ENCODE data around the gene CCDC187. TPM values are rescaled to one million over a fixed set of nuclear protein-coding genes. Genes with fewer than 3 reads are reported as not detected.
A peak's percentile ranks its signal among the peaks of the same experiment; 100 is the strongest.

The CCDC187 gene
- total RNA-seq, 5 donors from 2014 or later (not counting 1 experiment from before 2014, with no cell fraction given) = 0.07 to 0.20 (median 0.09) TPM; not detected in 1

- Mint-ChIP-seq H3K4me3 (no peak overlapping the region), H3K4me1 (peaks cover 11 to 37% (median 25%) of the 10 kb centered on the region in 3 donors), H3K36me3 (peaks cover 33% of the 10 kb centered on the region), H3K27me3 (no peaks in the 10 kb centered on the region), H3K9me3 (no peaks in the 10 kb centered on the region), H3K27ac (peak overlapping the region; percentile 46 to 72)
- CTCF ChIA-PET = no interaction called here
- no peak overlapping the region for H3K4me3 ChIP-seq (ENCODE audit: control insufficient read depth in 1 of 2, extremely low read depth in 1 of 2, low read length in 1 of 2)
- DNase-seq = no peak
- POLR2A ChIA-PET = interaction anchor here in 1 of 2 donors (0.6 kb wide), 1 partner anchor 108 kb away, joined by 11 read pairs; no protein-coding TSS in a partner anchor
- H3K9me3 ChIP-seq = no peaks in the 10 kb centered on the region
- peaks cover 0 to 32% of the 10 kb centered on the region in 2 experiments for H3K4me1 ChIP-seq (ENCODE audit: control insufficient read depth in 1 of 2, extremely low read depth in 1 of 2, insufficient read depth in 2 of 2, low read length in 2 of 2)
- WGBS (ENCODE audit: insufficient coverage) = 93% methylated on average over 23 of the region's 30 CpGs
- H3K36me3 ChIP-seq (ENCODE audit: control insufficient read depth in 2 of 2, extremely low read depth in 1 of 2, insufficient read depth in 1 of 2, low read length in 1 of 2) = peaks cover 14 to 41% of the 10 kb centered on the region in 2 donors
- peak overlapping the region; percentile 89 for H3K27ac ChIP-seq (ENCODE audit: low read length)
- no peaks in the 10 kb centered on the region for H3K27me3 ChIP-seq (replicated peaks in 1 of 2; ENCODE audit: control insufficient read depth in 2 of 2, extremely low read depth in 1 of 2, insufficient read depth in 2 of 2, low read length in 1 of 2)
- no peak for ATAC-seq (replicated peaks in 1 of 4)
Measured at GRCh38 chr9:136223871-136224640, 79.8 kb downstream of the CCDC187 start.

- no peaks in the 10 kb centered on the region for H3K27me3 ChIP-seq (replicated peaks in 1 of 2; ENCODE audit: control insufficient read depth in 2 of 2, extremely low read depth in 1 of 2, insufficient read depth in 2 of 2, low read length in 1 of 2)
- DNase-seq (no peak), ATAC-seq (replicated peaks in 1 of 4) (no peak)
- POLR2A ChIA-PET = interaction anchor here in 1 of 2 donors (0.6 kb wide), 1 partner anchor 110 kb away, joined by 11 read pairs; no protein-coding TSS in a partner anchor
- H3K36me3 ChIP-seq (ENCODE audit: control insufficient read depth in 2 of 2, extremely low read depth in 1 of 2, insufficient read depth in 1 of 2, low read length in 1 of 2) = peaks cover 13 to 53% of the 10 kb centered on the region in 2 donors
- no peak overlapping the region for H3K27ac Mint-ChIP-seq
- peaks cover 0 to 32% of the 10 kb centered on the region in 2 experiments for H3K4me1 ChIP-seq (ENCODE audit: control insufficient read depth in 1 of 2, extremely low read depth in 1 of 2, insufficient read depth in 2 of 2, low read length in 2 of 2)
- H3K9me3 ChIP-seq = no peaks in the 10 kb centered on the region
- WGBS (ENCODE audit: insufficient coverage) = 93% methylated on average over 10 of the region's 13 CpGs
- no peaks in the 10 kb centered on the region for H3K9me3 Mint-ChIP-seq
- H3K4me3 ChIP-seq (ENCODE audit: control insufficient read depth in 1 of 2, extremely low read depth in 1 of 2, low read length in 1 of 2) = no peak overlapping the region
- no peak overlapping the region for H3K27ac ChIP-seq (ENCODE audit: low read length)
- peaks cover 11 to 29% (median 17%) of the 10 kb centered on the region in 3 donors for H3K4me1 Mint-ChIP-seq
- H3K4me3 Mint-ChIP-seq = no peak overlapping the region
- no peaks in the 10 kb centered on the region for H3K27me3 Mint-ChIP-seq
- peaks cover 36% of the 10 kb centered on the region for H3K36me3 Mint-ChIP-seq
- CTCF ChIA-PET = no interaction called here
Measured at GRCh38 chr9:136222906-136223285, 81.0 kb downstream of the CCDC187 start.

- H3K9me3 Mint-ChIP-seq = no peaks in the 10 kb centered on the region
- H3K4me3 Mint-ChIP-seq = no peak overlapping the region
- ATAC-seq (replicated peaks in 1 of 4) = no peak
- ChIA-PET POLR2A (no interaction called here), CTCF (no interaction called here)
- H3K36me3 Mint-ChIP-seq = peaks cover 36% of the 10 kb centered on the region
- H3K27ac Mint-ChIP-seq = no peak overlapping the region
- WGBS (ENCODE audit: insufficient coverage) = 96% methylated on average over 38 of the region's 38 CpGs
- no peaks in the 10 kb centered on the region for H3K27me3 Mint-ChIP-seq
- H3K4me1 ChIP-seq (ENCODE audit: control insufficient read depth in 1 of 2, extremely low read depth in 1 of 2, insufficient read depth in 2 of 2, low read length in 2 of 2) = peaks cover 0 to 32% of the 10 kb centered on the region in 2 experiments
- no peaks in the 10 kb centered on the region for H3K9me3 ChIP-seq
- no peaks in the 10 kb centered on the region for H3K27me3 ChIP-seq (replicated peaks in 1 of 2; ENCODE audit: control insufficient read depth in 2 of 2, extremely low read depth in 1 of 2, insufficient read depth in 2 of 2, low read length in 1 of 2)
- DNase-seq = no peak
- H3K4me3 ChIP-seq (ENCODE audit: control insufficient read depth in 1 of 2, extremely low read depth in 1 of 2, low read length in 1 of 2) = no peak overlapping the region
- no peak overlapping the region for H3K27ac ChIP-seq (ENCODE audit: low read length)
- peaks cover 13 to 58% of the 10 kb centered on the region in 2 donors for H3K36me3 ChIP-seq (ENCODE audit: control insufficient read depth in 2 of 2, extremely low read depth in 1 of 2, insufficient read depth in 1 of 2, low read length in 1 of 2)
- peaks cover 11 to 28% (median 16%) of the 10 kb centered on the region in 3 donors for H3K4me1 Mint-ChIP-seq
Measured at GRCh38 chr9:136222166-136222905, 81.6 kb downstream of the CCDC187 start.

- DNase-seq (peak in 4 of 35 experiments; percentile 10 to 48 (median 34)), ATAC-seq (replicated peaks in 1 of 4) (peak; percentile 40 to 87 (median 46))
- Histone ChIP-seq H3K36me3 (ENCODE audit: control insufficient read depth in 2 of 2, extremely low read depth in 1 of 2, insufficient read depth in 1 of 2, low read length in 1 of 2) (peaks cover 23 to 66% of the 10 kb centered on the region in 2 donors), H3K4me1 (ENCODE audit: control insufficient read depth in 1 of 2, extremely low read depth in 1 of 2, insufficient read depth in 2 of 2, low read length in 2 of 2) (peaks cover 0 to 20% of the 10 kb centered on the region in 2 experiments), H3K27ac (ENCODE audit: low read length) (no peak overlapping the region), H3K9me3 (no peaks in the 10 kb centered on the region), H3K27me3 (replicated peaks in 1 of 2; ENCODE audit: control insufficient read depth in 2 of 2, extremely low read depth in 1 of 2, insufficient read depth in 2 of 2, low read length in 1 of 2) (no peaks in the 10 kb centered on the region), H3K4me3 (ENCODE audit: control insufficient read depth in 1 of 2, extremely low read depth in 1 of 2, low read length in 1 of 2) (no peak overlapping the region)
- ChIA-PET CTCF (no interaction called here), POLR2A (no interaction called here)
- no peaks in the 10 kb centered on the region for H3K27me3 Mint-ChIP-seq
- no peaks in the 10 kb centered on the region for H3K9me3 Mint-ChIP-seq
- no peak overlapping the region for H3K4me3 Mint-ChIP-seq
- peaks cover 4 to 19% (median 8%) of the 10 kb centered on the region in 3 donors for H3K4me1 Mint-ChIP-seq
- peak overlapping the region; percentile 44 to 52 for H3K27ac Mint-ChIP-seq
- 84% methylated on average over 11 of the region's 15 CpGs for WGBS (ENCODE audit: insufficient coverage)
- peaks cover 45% of the 10 kb centered on the region for H3K36me3 Mint-ChIP-seq
Measured at GRCh38 chr9:136220017-136220729, 83.7 kb downstream of the CCDC187 start.

- Mint-ChIP-seq H3K4me1 (peaks cover 0 to 16% (median 5%) of the 10 kb centered on the region in 3 donors), H3K27me3 (no peaks in the 10 kb centered on the region), H3K4me3 (no peak overlapping the region), H3K9me3 (no peaks in the 10 kb centered on the region), H3K36me3 (peaks cover 50% of the 10 kb centered on the region), H3K27ac (no peak overlapping the region)
- DNase-seq (no peak), ATAC-seq (replicated peaks in 1 of 4) (no peak)
- Histone ChIP-seq H3K27me3 (replicated peaks in 1 of 2; ENCODE audit: control insufficient read depth in 2 of 2, extremely low read depth in 1 of 2, insufficient read depth in 2 of 2, low read length in 1 of 2) (no peaks in the 10 kb centered on the region), H3K4me1 (ENCODE audit: control insufficient read depth in 1 of 2, extremely low read depth in 1 of 2, insufficient read depth in 2 of 2, low read length in 2 of 2) (peaks cover 0 to 14% of the 10 kb centered on the region in 2 experiments), H3K9me3 (no peaks in the 10 kb centered on the region), H3K36me3 (ENCODE audit: control insufficient read depth in 2 of 2, extremely low read depth in 1 of 2, insufficient read depth in 1 of 2, low read length in 1 of 2) (peaks cover 27 to 70% of the 10 kb centered on the region in 2 donors), H3K4me3 (ENCODE audit: control insufficient read depth in 1 of 2, extremely low read depth in 1 of 2, low read length in 1 of 2) (no peak overlapping the region), H3K27ac (ENCODE audit: low read length) (no peak overlapping the region)
- POLR2A ChIA-PET = no interaction called here
- 98% methylated on average over 8 of the region's 13 CpGs for WGBS (ENCODE audit: insufficient coverage)
- CTCF ChIA-PET = no interaction called here
Measured at GRCh38 chr9:136219276-136219675, 84.6 kb downstream of the CCDC187 start.

GRCh38 chr9:136218673-136219072 lies 85.2 kb downstream of the CCDC187 start:
- no peaks in the 10 kb centered on the region for H3K27me3 Mint-ChIP-seq
- POLR2A ChIA-PET = no interaction called here
- no peaks in the 10 kb centered on the region for H3K9me3 Mint-ChIP-seq
- peaks cover 52% of the 10 kb centered on the region for H3K36me3 Mint-ChIP-seq
- H3K4me3 Mint-ChIP-seq = no peak overlapping the region
- H3K4me1 Mint-ChIP-seq = peaks cover 0 to 14% (median 5%) of the 10 kb centered on the region in 3 donors
- no peak overlapping the region for H3K27ac ChIP-seq (ENCODE audit: low read length)
- CTCF ChIA-PET = no interaction called here
- no peak overlapping the region for H3K4me3 ChIP-seq (ENCODE audit: control insufficient read depth in 1 of 2, extremely low read depth in 1 of 2, low read length in 1 of 2)
- H3K27ac Mint-ChIP-seq = no peak overlapping the region
- DNase-seq (no peak), ATAC-seq (replicated peaks in 1 of 4) (no peak)
- no peaks in the 10 kb centered on the region for H3K9me3 ChIP-seq
- peaks cover 0 to 8% of the 10 kb centered on the region in 2 experiments for H3K4me1 ChIP-seq (ENCODE audit: control insufficient read depth in 1 of 2, extremely low read depth in 1 of 2, insufficient read depth in 2 of 2, low read length in 2 of 2)
- H3K36me3 ChIP-seq (ENCODE audit: control insufficient read depth in 2 of 2, extremely low read depth in 1 of 2, insufficient read depth in 1 of 2, low read length in 1 of 2) = peaks cover 25 to 70% of the 10 kb centered on the region in 2 donors
- 92% methylated on average over 11 of the region's 15 CpGs for WGBS (ENCODE audit: insufficient coverage)
- H3K27me3 ChIP-seq (replicated peaks in 1 of 2; ENCODE audit: control insufficient read depth in 2 of 2, extremely low read depth in 1 of 2, insufficient read depth in 2 of 2, low read length in 1 of 2) = no peaks in the 10 kb centered on the region

Measured in T-cell (primary cell).